HG02588 (cell line): ENCODE results near the gene CNOT1.
"Not testable (repeated sequence)": the region's sequence is repeated elsewhere in the genome, so short reads cannot be mapped to it uniquely, and the experiment has no call there.

Source experiments
- ATAC-seq: cut with Tn5 transposase; IDR thresholded peaks from one replicate; pipeline ENCODE4 v1.9.1; 2021; ENCODE audit warnings: mild to moderate bottlenecking, moderate library complexity; ENCODE audit not compliant: unreplicated experiment

CNOT1 gene

GRCh38 chr16:58629733-58630640, at the start of gene CNOT1:
Gene CNOT1, minus strand, starts transcription at chr16:58629826. Its CDS starts 30,489 bp downstream, at chr16:58599337.
- peak; percentile 86 for ATAC-seq

GRCh38 chr16:58678716-58679115, 49.1 kb upstream of the CNOT1 start:
- ATAC-seq, result no peak

DNA sequence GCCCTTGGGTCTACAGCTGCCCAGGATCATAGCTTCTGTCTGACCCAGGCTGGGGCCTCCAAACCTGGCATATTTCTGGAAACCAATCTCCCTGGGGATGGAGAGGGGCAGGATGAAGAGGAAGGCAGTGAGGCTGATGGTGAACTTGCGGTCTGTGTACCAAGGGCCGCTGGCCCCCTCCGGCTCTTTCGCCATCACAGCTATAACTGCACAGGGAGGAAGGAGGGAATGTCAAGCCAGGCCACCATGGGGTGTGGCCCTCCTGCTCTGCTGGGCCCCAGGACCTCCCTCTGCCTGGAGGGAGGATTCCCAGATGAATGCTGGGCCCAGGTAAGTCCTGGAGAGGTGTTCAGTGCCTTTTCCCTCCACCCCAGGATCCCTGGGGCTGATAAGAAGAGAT, 48.6 kb upstream of the CNOT1 start:
- no peak for ATAC-seq

DNA sequence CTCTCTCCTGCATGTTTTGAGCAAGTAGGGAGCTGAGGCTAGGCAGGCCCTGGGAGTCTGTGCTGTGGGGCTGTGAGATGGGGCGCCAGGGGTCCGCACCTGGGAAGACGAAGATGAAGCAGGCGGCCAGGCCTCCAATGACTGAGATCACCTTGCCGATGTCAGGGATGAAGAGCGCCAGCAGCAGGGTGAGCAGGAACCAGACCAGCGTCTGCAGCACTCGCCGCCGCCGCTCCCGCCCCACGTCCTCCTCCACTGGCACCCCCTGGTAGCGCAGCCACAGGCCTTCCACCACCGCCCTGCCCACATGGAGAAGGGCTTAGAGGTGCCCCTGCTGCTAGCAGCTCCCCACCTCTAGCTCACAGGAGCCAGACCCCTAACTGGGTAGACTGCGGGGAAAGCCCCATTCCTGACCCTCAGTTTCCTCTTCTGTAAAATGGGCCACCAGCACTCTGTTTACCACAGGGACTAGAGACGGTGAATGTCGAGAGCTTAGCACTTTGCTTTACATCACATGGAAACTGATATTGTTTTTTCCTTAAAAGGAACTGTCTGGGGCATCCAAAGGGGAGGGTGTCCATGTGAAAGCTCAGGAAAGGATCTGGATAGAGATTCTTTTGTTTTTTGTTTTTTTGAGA, 41.4 kb upstream of the CNOT1 start:
- ATAC-seq, result no peak

DNA sequence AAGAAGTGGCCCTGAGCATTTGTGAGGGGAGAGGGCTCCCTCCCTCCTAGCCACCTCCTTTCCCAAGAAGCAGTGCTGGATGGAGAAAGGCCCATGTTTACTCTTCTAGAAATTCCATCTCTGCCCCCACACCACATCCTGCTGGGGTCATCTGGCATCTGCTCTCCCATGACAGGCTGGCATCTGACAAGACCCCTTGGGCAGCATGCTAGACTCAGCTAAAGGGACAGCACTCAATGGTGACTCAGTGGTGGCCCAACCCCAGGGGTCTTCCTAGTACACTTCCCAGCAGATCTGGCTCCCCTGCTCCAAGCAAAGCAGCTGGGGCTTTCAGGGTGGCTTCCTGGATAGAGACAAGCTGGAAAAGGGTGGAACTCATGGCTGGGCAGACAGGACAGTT, 40.6 kb upstream of the CNOT1 start:
- no peak for ATAC-seq

GRCh38 chr16:58665200-58665599, 35.6 kb upstream of the CNOT1 start:
- no peak for ATAC-seq

- no peak for ATAC-seq
Measured at GRCh38 chr16:58661199-58661830, 31.7 kb upstream of the CNOT1 start.

GRCh38 chr16:58659911-58660310, 30.3 kb upstream of the CNOT1 start:
- not testable (repeated sequence) for ATAC-seq

- no peak for ATAC-seq
Measured at GRCh38 chr16:58658796-58659211, 29.2 kb upstream of the CNOT1 start.

DNA sequence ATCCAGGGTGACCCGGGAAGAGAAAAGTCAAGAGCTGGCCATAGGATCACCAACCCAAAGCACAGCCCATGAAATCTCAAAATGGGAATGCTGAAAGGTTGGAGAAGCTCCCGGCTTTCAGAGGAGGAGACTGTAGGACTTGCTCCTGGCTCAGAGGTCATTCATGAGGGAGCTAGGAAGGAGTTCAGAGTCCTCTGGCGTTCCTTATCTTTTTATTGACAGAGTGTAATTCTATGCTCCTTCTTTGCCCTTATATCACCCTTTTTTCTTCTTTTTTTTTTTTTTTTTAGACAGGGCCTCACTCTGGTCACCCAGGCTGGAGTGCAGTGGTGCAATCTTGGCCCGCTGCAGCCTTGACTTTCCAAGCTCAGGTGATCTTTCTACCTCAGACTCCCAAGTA, 27.3 kb upstream of the CNOT1 start:
- no peak for ATAC-seq

DNA sequence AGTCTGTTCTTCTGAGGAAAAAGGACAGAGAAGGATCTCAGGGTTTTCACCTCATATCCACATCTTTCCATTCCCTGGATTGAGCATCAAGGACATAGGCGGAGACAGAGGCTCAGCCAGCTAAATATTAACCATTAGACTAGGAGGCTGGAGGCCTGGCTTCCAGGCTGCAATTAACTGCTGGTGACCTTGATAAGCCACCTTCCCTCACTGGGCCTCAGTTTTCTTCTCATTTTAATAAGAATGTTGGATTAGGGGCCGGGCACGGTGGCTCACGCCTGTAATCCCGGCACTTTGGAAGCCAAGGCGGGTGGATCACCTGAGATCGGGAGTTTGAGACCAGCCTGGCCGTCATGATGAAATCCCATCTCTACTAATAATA, 25.6 kb upstream of the CNOT1 start:
- no peak for ATAC-seq

- ATAC-seq, result no peak
Measured at GRCh38 chr16:58654560-58655214, 25.1 kb upstream of the CNOT1 start.

DNA sequence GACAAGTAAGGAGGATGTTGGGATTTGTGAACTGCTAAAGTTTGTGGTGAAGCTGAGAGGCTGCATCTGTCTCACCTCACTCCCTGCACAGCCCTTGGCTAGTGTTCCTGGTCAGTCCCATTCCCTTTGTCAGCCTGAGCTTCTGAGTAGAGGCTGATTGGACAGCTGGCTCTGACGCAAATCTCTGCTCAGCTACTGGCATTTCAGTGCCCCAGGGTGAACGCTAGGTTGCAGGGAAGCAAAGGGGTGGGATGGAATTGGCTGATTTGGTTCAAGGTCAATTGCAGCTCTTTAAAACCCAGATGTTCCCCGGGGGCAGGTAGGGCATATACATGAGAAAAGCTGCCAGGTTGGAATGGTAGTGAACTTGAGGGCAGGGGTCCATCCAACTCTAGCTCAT, 23.1 kb upstream of the CNOT1 start:
- ATAC-seq, result no peak

DNA sequence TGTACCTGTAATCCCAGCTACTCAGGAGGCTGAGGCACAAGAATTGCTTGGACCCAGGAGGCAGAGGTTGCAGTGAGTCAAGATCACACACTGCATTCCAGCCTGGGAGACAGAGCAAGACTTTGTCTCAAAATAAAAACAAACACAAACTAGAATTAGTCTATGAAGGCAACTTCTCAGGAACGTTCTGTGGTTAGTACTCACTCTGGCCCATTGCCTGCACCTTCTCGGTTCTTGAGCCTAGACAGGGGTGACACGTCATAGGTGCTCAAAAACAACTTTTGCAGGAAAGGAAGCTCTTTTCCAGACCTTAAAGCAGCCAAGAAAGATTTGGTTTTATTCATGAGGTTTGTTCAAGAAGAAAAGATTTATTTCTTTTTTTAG, 22.3 kb upstream of the CNOT1 start:
- no peak for ATAC-seq

- no peak for ATAC-seq
Measured at GRCh38 chr16:58649707-58650106, 20.1 kb upstream of the CNOT1 start.

- no peak for ATAC-seq
Measured at GRCh38 chr16:58647107-58647506, 17.5 kb upstream of the CNOT1 start.

GRCh38 chr16:58644765-58645487, 15.3 kb upstream of the CNOT1 start:
- ATAC-seq, result no peak

GRCh38 chr16:58644108-58644507, 14.5 kb upstream of the CNOT1 start:
- no peak for ATAC-seq

GRCh38 chr16:58640949-58641348, 11.3 kb upstream of the CNOT1 start:
- no peak for ATAC-seq

- ATAC-seq, result no peak
Measured at GRCh38 chr16:58639836-58640235, 10.2 kb upstream of the CNOT1 start.

DNA sequence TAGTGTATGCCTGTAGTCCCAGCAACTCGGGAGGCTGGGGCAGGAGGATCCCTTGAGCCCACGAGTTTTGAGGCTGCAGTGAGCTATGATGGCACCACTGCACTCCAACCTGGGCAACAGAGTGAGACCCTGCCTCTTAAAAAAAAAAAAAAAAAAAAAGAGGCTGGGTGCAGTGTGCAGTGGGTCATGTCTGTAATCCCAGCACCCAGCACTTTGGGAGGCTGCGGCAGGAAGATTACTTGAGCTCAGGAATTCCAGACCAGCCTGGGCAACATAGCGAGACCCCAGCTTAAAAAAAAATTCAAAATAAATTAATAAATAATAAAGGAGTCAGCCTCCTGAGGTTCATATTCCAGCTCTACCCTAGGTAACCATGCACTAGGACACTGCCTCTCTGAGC, 9.6 kb upstream of the CNOT1 start:
- ATAC-seq, result no peak
